ENCODE data around the gene NRN1L. TPM values are rescaled to one million over a fixed set of nuclear protein-coding genes. Genes with fewer than 3 reads are reported as not detected.

The NRN1L gene
- total RNA-seq, 1 donor from 2014 or later: 0.56 TPM

DNA sequence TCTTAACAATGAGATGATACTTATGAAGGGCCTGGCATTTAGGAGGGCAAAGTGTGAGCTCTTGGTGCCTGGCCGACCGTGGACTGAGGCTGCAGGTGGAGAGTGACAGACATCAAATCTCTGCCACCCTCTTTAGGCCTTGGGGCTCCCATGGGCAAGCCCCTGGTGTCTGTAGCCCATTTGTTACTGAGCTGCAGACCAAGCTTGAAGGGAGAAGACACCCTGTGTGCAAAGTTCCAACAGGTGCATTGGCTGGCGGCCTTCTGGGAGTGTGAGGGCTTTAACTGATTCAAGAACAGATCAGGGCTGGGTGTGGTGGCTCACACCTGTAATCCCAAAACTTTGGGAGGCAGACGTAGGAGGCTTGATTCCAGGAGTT, 47.8 kb downstream of the NRN1L start:
- no peaks in the 10 kb centered on the region for H3K9me3 Mint-ChIP-seq (ENCODE audit: unreplicated experiment)
- no peak for DNase-seq (ENCODE audit: low spot score)
- peaks cover 8% of the 10 kb centered on the region for H3K36me3 Mint-ChIP-seq (ENCODE audit: low read depth, unreplicated experiment)
- H3K27me3 Mint-ChIP-seq (ENCODE audit: unreplicated experiment): peaks cover 37% of the 10 kb centered on the region
- H3K27ac Mint-ChIP-seq (ENCODE audit: unreplicated experiment): no peak overlapping the region
- peaks cover 18% of the 10 kb centered on the region for H3K4me1 Mint-ChIP-seq (ENCODE audit: unreplicated experiment)
- no peak overlapping the region for H3K4me3 Mint-ChIP-seq (ENCODE audit: unreplicated experiment)
- TF ChIP-seq, protein P1, sequence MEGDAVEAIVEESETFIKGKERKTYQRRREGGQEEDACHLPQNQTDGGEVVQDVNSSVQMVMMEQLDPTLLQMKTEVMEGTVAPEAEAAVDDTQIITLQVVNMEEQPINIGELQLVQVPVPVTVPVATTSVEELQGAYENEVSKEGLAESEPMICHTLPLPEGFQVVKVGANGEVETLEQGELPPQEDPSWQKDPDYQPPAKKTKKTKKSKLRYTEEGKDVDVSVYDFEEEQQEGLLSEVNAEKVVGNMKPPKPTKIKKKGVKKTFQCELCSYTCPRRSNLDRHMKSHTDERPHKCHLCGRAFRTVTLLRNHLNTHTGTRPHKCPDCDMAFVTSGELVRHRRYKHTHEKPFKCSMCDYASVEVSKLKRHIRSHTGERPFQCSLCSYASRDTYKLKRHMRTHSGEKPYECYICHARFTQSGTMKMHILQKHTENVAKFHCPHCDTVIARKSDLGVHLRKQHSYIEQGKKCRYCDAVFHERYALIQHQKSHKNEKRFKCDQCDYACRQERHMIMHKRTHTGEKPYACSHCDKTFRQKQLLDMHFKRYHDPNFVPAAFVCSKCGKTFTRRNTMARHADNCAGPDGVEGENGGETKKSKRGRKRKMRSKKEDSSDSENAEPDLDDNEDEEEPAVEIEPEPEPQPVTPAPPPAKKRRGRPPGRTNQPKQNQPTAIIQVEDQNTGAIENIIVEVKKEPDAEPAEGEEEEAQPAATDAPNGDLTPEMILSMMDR (IDR thresholded peaks at IDR 0.05; ENCODE audit: unreplicated experiment): no peak

DNA sequence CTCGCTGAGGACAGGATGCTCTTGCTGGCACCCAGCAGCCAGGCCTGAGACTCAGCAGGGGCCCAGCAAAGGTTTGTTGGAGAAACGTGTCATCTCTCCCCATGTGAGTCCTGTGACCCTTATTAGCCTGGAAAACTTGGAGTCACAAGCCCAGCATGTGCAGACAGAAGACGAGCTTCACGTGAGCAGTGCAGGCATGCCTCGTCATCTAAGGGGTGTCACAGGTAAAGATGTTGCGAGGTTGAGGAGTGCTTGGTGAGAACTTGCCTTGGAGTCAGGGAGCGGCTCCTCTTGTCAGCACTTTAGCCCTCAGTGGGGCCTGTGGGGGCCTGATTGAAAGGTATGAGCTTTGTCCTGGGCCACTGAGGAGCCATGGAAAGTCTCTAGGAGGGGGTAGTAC, 49.1 kb downstream of the NRN1L start:
- peaks cover 8% of the 10 kb centered on the region for H3K36me3 Mint-ChIP-seq (ENCODE audit: low read depth, unreplicated experiment)
- no peaks in the 10 kb centered on the region for H3K9me3 Mint-ChIP-seq (ENCODE audit: unreplicated experiment)
- H3K4me3 Mint-ChIP-seq (ENCODE audit: unreplicated experiment): peak overlapping the region; percentile 15
- TF ChIP-seq, protein P1 (IDR thresholded peaks at IDR 0.05; ENCODE audit: unreplicated experiment): no peak
- no peak overlapping the region for H3K27ac Mint-ChIP-seq (ENCODE audit: unreplicated experiment)
- DNase-seq (ENCODE audit: low spot score): no peak
- peaks cover 18% of the 10 kb centered on the region for H3K4me1 Mint-ChIP-seq (ENCODE audit: unreplicated experiment)
- H3K27me3 Mint-ChIP-seq (ENCODE audit: unreplicated experiment): peaks cover 36% of the 10 kb centered on the region

DNA sequence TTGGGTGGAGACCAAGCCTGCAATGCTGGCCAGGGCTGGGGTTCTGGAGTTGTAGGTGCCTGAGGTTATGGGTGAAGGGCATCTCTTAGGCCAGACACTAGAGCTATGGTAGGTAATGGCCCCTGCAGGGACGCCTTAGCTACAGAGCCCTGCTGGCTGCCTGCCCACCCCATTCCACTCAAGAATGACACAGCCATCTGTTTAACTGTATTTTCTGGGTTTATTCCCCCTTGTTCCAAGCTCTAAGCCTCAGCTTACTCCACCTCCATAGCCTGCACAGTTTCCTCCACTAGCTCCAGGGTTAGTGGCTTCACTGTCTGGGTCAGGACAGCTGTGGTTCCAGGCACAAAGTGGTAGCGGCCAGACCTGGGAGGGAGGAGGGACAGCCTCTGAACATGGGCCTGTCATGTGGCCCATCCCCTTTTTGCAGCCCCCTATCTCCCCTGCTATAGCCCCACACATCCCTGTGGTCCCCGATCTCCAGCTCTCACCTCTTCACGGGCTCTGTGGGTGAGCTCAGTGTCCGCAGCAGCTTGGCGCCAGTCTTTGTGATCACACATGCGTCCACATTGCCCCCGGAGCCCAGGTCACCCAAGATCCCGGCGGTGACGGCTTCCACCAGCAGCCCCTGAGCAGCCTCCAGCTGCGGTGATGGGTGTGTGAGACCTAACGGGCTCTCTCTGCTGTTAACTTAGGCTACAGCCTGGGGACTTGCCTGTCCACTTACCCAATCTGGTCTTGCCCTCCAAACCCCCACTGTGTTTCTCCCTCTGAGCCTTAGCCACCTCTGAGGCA, 49.8 kb downstream of the NRN1L start:
- no peak overlapping the region for H3K27ac Mint-ChIP-seq (ENCODE audit: unreplicated experiment)
- H3K36me3 Mint-ChIP-seq (ENCODE audit: low read depth, unreplicated experiment): peaks cover 8% of the 10 kb centered on the region
- DNase-seq (ENCODE audit: low spot score): no peak
- H3K4me3 Mint-ChIP-seq (ENCODE audit: unreplicated experiment): peak overlapping the region; percentile 98
- H3K27me3 Mint-ChIP-seq (ENCODE audit: unreplicated experiment): peaks cover 36% of the 10 kb centered on the region
- H3K9me3 Mint-ChIP-seq (ENCODE audit: unreplicated experiment): no peaks in the 10 kb centered on the region
- peaks cover 18% of the 10 kb centered on the region for H3K4me1 Mint-ChIP-seq (ENCODE audit: unreplicated experiment)
- TF ChIP-seq, protein P1 (IDR thresholded peaks at IDR 0.05; ENCODE audit: unreplicated experiment): no peak

DNA sequence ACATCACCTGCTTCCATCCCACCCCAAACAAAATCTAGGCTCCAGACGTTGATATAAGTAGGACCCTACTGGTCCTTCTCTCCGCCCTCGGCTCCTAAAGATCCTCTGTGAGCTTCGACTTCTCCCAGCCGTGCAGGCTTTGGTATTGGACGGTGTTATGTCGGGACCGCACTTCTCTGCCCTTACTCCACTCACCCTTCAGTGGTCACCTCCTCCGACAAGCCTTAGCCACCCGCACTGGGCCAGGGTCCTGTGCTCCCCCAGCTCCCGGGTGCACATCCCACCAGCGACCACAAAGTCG, 50.4 kb downstream of the NRN1L start:
- Mint-ChIP-seq H3K4me1 (ENCODE audit: unreplicated experiment) (peaks cover 18% of the 10 kb centered on the region), H3K27me3 (ENCODE audit: unreplicated experiment) (peaks cover 36% of the 10 kb centered on the region), H3K36me3 (ENCODE audit: low read depth, unreplicated experiment) (peaks cover 8% of the 10 kb centered on the region), H3K4me3 (ENCODE audit: unreplicated experiment) (peak overlapping the region; percentile 98), H3K9me3 (ENCODE audit: unreplicated experiment) (no peaks in the 10 kb centered on the region), H3K27ac (ENCODE audit: unreplicated experiment) (peak overlapping the region; percentile 61)
- TF ChIP-seq, protein P1 (IDR thresholded peaks at IDR 0.05; ENCODE audit: unreplicated experiment): no peak
- no peak for DNase-seq (ENCODE audit: low spot score)

DNA sequence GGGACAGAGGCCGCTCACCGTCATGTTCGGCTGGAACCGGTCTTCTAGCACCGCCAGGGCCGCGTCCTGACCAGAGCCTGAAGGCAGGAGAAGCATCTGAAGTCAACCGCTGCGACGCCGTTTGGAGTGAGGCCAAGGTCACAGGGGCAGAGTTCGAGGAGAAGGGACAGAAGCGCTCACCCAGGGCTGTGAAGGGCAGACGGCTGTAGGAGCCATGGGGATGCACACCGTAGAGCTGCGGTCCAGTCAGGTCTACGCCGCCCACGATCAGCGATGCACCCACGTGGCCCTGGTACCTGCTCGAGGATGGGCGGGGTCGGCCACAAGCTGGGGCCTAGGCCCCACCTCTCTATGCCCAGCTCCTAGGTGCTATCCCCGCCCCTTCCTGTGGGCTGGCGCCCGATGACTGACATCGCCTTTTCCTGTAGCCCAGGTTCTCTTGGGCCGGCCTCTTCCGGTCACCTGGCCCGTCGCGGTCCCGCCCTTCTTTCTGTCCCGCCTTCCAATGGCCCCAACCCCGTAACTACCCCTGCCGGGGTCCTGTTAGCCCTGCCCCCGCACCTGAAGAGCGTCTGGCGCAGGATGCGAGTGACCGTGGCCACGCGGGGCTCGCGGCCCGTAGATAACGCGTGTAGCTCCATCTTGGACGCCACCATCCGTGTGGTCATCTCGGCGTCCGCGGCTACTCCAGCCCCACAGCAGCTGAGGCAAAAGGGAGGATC, 50.9 kb downstream of the NRN1L start:
- Mint-ChIP-seq H3K9me3 (ENCODE audit: unreplicated experiment) (no peaks in the 10 kb centered on the region), H3K27me3 (ENCODE audit: unreplicated experiment) (peaks cover 36% of the 10 kb centered on the region), H3K4me1 (ENCODE audit: unreplicated experiment) (peaks cover 18% of the 10 kb centered on the region), H3K27ac (ENCODE audit: unreplicated experiment) (peak overlapping the region; percentile 89), H3K4me3 (ENCODE audit: unreplicated experiment) (peak overlapping the region; percentile 98), H3K36me3 (ENCODE audit: low read depth, unreplicated experiment) (peaks cover 8% of the 10 kb centered on the region)
- TF ChIP-seq, protein P1 (IDR thresholded peaks at IDR 0.05; ENCODE audit: unreplicated experiment): no peak
- DNase-seq (ENCODE audit: low spot score): peak; percentile 78

Measured in endothelial cell (in vitro differentiated cells).